ENCODE results near the gene SIK2. TPM values are rescaled to one million over a fixed set of nuclear protein-coding genes. Genes with fewer than 3 reads are reported as not detected.

SIK2 gene
- total RNA-seq, 1 donor from 2014 or later, result 16.3 TPM

- Mint-ChIP-seq H3K4me3 (ENCODE audit: unreplicated experiment) (no peak overlapping the region), H3K36me3 (ENCODE audit: low read depth, unreplicated experiment) (peaks cover 10% of the 10 kb centered on the region), H3K27me3 (ENCODE audit: unreplicated experiment) (peaks cover 3% of the 10 kb centered on the region), H3K4me1 (ENCODE audit: unreplicated experiment) (no peaks in the 10 kb centered on the region), H3K27ac (ENCODE audit: unreplicated experiment) (no peak overlapping the region), H3K9me3 (ENCODE audit: unreplicated experiment) (no peaks in the 10 kb centered on the region)
- DNase-seq (ENCODE audit: low spot score), result no peak
- no peak for TF ChIP-seq CTCF (IDR thresholded peaks at IDR 0.05; ENCODE audit: unreplicated experiment)
Observed at GRCh38 chr11:111672949-111673348, 70.7 kb downstream of the SIK2 start.

DNA sequence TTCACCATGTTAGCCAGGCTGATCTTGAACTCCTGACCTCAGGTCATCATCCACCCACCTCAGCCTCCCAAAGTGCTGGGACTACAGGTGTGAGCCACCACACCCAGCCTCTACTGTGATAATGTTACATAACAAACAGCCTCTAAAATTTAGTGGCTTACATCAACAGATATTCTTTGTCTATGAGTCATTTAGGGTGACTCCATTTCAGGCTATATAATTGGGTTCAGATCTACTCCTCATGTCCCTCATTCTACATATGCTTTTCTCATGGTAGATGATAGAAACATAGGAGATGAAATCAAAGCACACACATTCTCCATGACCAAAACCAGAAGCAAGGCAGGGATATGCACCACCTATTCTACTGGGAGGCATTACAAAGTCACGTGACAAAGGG, 72.7 kb downstream of the SIK2 start:
- DNase-seq (ENCODE audit: low spot score), result no peak
- H3K9me3 Mint-ChIP-seq (ENCODE audit: unreplicated experiment), result no peaks in the 10 kb centered on the region
- H3K36me3 Mint-ChIP-seq (ENCODE audit: low read depth, unreplicated experiment), result peaks cover 10% of the 10 kb centered on the region
- H3K4me1 Mint-ChIP-seq (ENCODE audit: unreplicated experiment), result no peaks in the 10 kb centered on the region
- no peak for TF ChIP-seq CTCF (IDR thresholded peaks at IDR 0.05; ENCODE audit: unreplicated experiment)
- no peak overlapping the region for H3K4me3 Mint-ChIP-seq (ENCODE audit: unreplicated experiment)
- H3K27me3 Mint-ChIP-seq (ENCODE audit: unreplicated experiment), result peaks cover 3% of the 10 kb centered on the region
- no peak overlapping the region for H3K27ac Mint-ChIP-seq (ENCODE audit: unreplicated experiment)

GRCh38 chr11:111675891-111676290, 73.6 kb downstream of the SIK2 start:
- no peak overlapping the region for H3K4me3 Mint-ChIP-seq (ENCODE audit: unreplicated experiment)
- H3K27ac Mint-ChIP-seq (ENCODE audit: unreplicated experiment), result no peak overlapping the region
- no peak for TF ChIP-seq CTCF (IDR thresholded peaks at IDR 0.05; ENCODE audit: unreplicated experiment)
- no peak for DNase-seq (ENCODE audit: low spot score)
- H3K9me3 Mint-ChIP-seq (ENCODE audit: unreplicated experiment), result no peaks in the 10 kb centered on the region
- peaks cover 10% of the 10 kb centered on the region for H3K36me3 Mint-ChIP-seq (ENCODE audit: low read depth, unreplicated experiment)
- H3K4me1 Mint-ChIP-seq (ENCODE audit: unreplicated experiment), result no peaks in the 10 kb centered on the region
- H3K27me3 Mint-ChIP-seq (ENCODE audit: unreplicated experiment), result peaks cover 3% of the 10 kb centered on the region

DNA sequence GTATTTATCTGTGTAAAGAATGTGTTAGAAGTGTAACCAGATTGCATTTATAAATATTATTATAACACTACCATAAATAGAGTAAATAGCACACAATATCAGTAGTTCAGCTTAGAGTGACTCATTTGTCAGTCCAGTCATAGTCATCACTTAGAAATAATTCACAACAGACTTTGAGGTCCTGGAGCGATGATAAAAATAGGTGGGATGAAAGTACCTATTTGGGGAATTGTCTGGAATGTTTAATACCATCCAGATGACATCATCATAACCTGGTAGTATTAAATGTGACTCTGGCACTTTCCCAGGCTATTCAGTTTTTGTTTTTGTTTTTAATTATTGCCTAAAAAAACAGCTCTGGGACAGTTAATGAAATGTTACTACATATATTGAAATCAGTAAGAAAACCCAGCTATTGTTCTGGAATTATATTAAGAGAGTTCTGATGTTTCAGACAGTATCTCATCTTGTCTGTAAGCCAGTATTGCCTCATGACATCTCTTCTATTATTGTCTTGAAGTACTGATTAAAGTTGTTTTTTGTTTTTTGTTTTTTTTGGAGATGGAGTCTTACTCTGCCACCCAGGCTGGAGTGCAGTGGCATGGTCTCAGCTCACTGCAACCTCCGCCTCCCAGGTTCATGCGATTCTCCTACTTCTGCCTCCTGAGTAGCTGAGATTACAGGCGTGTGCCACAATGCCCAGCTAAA, 74.8 kb downstream of the SIK2 start:
- no peaks in the 10 kb centered on the region for H3K9me3 Mint-ChIP-seq (ENCODE audit: unreplicated experiment)
- H3K4me1 Mint-ChIP-seq (ENCODE audit: unreplicated experiment), result no peaks in the 10 kb centered on the region
- no peak for DNase-seq (ENCODE audit: low spot score)
- TF ChIP-seq CTCF (IDR thresholded peaks at IDR 0.05; ENCODE audit: unreplicated experiment), result no peak
- peaks cover 2% of the 10 kb centered on the region for H3K36me3 Mint-ChIP-seq (ENCODE audit: low read depth, unreplicated experiment)
- H3K27me3 Mint-ChIP-seq (ENCODE audit: unreplicated experiment), result no peaks in the 10 kb centered on the region
- no peak overlapping the region for H3K4me3 Mint-ChIP-seq (ENCODE audit: unreplicated experiment)
- no peak overlapping the region for H3K27ac Mint-ChIP-seq (ENCODE audit: unreplicated experiment)

DNA sequence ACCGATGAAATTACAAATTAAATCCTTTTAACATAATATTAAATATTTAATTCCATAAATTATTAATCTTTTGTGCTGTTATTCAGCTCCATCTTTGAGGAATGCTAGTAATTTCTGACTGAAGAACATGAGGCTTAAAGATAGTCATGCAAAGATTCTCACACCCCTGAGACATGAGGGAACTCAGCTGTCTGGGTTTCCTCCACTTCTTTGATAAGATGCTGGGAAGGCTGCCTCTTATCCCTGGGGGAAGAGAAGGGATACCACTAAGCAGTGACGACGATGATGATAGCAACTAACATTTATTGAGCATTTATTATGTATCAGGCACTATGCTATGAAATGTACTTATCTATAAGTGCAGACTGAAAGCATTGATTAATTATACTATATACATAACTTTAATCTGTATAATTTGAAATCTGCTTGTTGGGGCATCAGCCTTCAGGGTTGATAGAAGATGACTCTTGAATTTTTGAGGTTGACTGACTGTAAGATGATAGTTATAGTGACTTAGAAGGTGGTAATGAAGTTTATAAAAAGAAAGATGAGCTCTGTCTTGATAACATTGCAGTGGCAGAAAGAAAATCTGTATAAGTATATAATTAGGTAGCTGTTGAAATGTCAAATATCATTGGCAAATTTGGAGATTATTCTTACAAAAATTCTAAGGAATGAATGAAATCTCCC, 78.4 kb downstream of the SIK2 start:
- H3K9me3 Mint-ChIP-seq (ENCODE audit: unreplicated experiment), result no peaks in the 10 kb centered on the region
- H3K27ac Mint-ChIP-seq (ENCODE audit: unreplicated experiment), result no peak overlapping the region
- H3K27me3 Mint-ChIP-seq (ENCODE audit: unreplicated experiment), result no peaks in the 10 kb centered on the region
- DNase-seq (ENCODE audit: low spot score), result no peak
- H3K4me1 Mint-ChIP-seq (ENCODE audit: unreplicated experiment), result no peaks in the 10 kb centered on the region
- no peaks in the 10 kb centered on the region for H3K36me3 Mint-ChIP-seq (ENCODE audit: low read depth, unreplicated experiment)
- TF ChIP-seq CTCF (IDR thresholded peaks at IDR 0.05; ENCODE audit: unreplicated experiment), result no peak
- H3K4me3 Mint-ChIP-seq (ENCODE audit: unreplicated experiment), result no peak overlapping the region

All from endothelial cell (in vitro differentiated cells).